Common myeloid progenitor, CD34-positive (primary cell): ENCODE data around the gene CHRNA7.
"Not testable (repeated sequence)": the region's sequence is repeated elsewhere in the genome, so short reads cannot be mapped to it uniquely, and the experiment has no call there.

Experiments
- CTCF ChIA-PET: fragments of 350-600 bp; sonication (Branson Sonifier 250); formaldehyde crosslinking; loops from one replicate; lab custom pipeline; 2021; ENCODE audit warnings: antibody characterized with exemption; lab: Charles Lee
- POLR2A ChIA-PET: fragments of 350-600 bp; sonication (Branson Sonifier 250); formaldehyde crosslinking; loops from one replicate; lab custom pipeline; 2021; ENCODE audit warnings: antibody characterized with exemption; lab: Charles Lee
- DNase-seq, 3 donors: peaks; one replicate each; pipeline versions ENCODE4 v3.0.0 to v3.0.0-alpha.2; 2013
- H3K27ac ChIP-seq, 2 experiments: 1 replicate in 1 of 2; 2 replicates in 1 of 2; pipeline ENCODE4 v1.7.0; 2013; ENCODE audit warnings: inconsistent platforms in 2 of 2, low read length in 2 of 2, mild to moderate bottlenecking in 2 of 2, low read depth in 1 of 2, moderate library complexity in 1 of 2; ENCODE audit not compliant: severe bottlenecking in 2 of 2, insufficient read depth in 1 of 2, poor library complexity in 1 of 2
- H3K27me3 ChIP-seq, 5 experiments: replicated peaks in 2 of 5; 1 replicate in 3 of 5; 2 replicates in 2 of 5; pipeline versions ENCODE4 v1.6.1 to v1.7.0; 2013; ENCODE audit warnings: low read length in 4 of 5, mild to moderate bottlenecking in 2 of 5, moderate library complexity in 2 of 5, inconsistent platforms in 1 of 5; ENCODE audit not compliant: insufficient read depth in 5 of 5, control insufficient read depth in 4 of 5
- H3K36me3 ChIP-seq, 4 experiments: 1 replicate in 2 of 4; 2 replicates in 2 of 4; pipeline versions ENCODE4 v1.6.1 to v1.7.0; 2013; ENCODE audit warnings: low read length in 3 of 4, control low read depth in 1 of 4, mild to moderate bottlenecking in 1 of 4; ENCODE audit not compliant: control insufficient read depth in 4 of 4, insufficient read depth in 4 of 4
- H3K4me1 ChIP-seq, 4 experiments: 1 replicate in 3 of 4; 2 replicates in 1 of 4; pipeline versions ENCODE4 v1.6.1 to v1.7.1; 2013; ENCODE audit warnings: low read length in 3 of 4, mild to moderate bottlenecking in 3 of 4, control low read depth in 1 of 4, inconsistent platforms in 1 of 4, moderate library complexity in 1 of 4; ENCODE audit not compliant: control insufficient read depth in 4 of 4, insufficient read depth in 4 of 4; ENCODE audit errors: control extremely low read depth in 1 of 4
- H3K4me3 ChIP-seq, 7 experiments: 1 replicate in 4 of 7; 2 replicates in 3 of 7; pipeline versions ENCODE4 v1.5.1 to v1.7.0; 2013; ENCODE audit warnings: mild to moderate bottlenecking in 7 of 7, low read length in 6 of 7, moderate library complexity in 6 of 7, inconsistent platforms in 2 of 7, low read depth in 2 of 7, control low read depth in 1 of 7; ENCODE audit not compliant: insufficient read depth in 4 of 7, control insufficient read depth in 1 of 7; ENCODE audit errors: extremely low read depth in 1 of 7
- H3K9me3 ChIP-seq, 5 experiments: 1 replicate in 4 of 5; 2 replicates in 1 of 5; pipeline versions ENCODE4 v1.6.1 to v1.7.1; 2013; ENCODE audit warnings: low read length in 4 of 5, mild to moderate bottlenecking in 2 of 5, inconsistent platforms in 1 of 5, low read depth in 1 of 5, moderate library complexity in 1 of 5; ENCODE audit not compliant: control insufficient read depth in 4 of 5, insufficient read depth in 2 of 5; ENCODE audit errors: control extremely low read depth in 1 of 5
- WGBS: methylation state at CpG from one replicate; pipeline ENCODE4 v1.1.5; 2013; ENCODE audit not compliant: insufficient coverage; 5-methylcytosine and 5-hydroxymethylcytosine counted together

CHRNA7 gene

GRCh38 chr15:32145512-32145911 lies 115.2 kb downstream of the CHRNA7 start:
- POLR2A ChIA-PET, result interaction anchor here (0.6 kb wide), 1 partner anchor 16 kb away, joined by 3 read pairs; no protein-coding TSS in a partner anchor
- H3K27me3 ChIP-seq, H3K4me3 ChIP-seq, H3K9me3 ChIP-seq, H3K36me3 ChIP-seq, CTCF ChIA-PET, H3K4me1 ChIP-seq, DNase-seq, H3K27ac ChIP-seq: not testable (repeated sequence)
- WGBS, result 100% methylated on average over 6 of the region's 10 CpGs

DNA sequence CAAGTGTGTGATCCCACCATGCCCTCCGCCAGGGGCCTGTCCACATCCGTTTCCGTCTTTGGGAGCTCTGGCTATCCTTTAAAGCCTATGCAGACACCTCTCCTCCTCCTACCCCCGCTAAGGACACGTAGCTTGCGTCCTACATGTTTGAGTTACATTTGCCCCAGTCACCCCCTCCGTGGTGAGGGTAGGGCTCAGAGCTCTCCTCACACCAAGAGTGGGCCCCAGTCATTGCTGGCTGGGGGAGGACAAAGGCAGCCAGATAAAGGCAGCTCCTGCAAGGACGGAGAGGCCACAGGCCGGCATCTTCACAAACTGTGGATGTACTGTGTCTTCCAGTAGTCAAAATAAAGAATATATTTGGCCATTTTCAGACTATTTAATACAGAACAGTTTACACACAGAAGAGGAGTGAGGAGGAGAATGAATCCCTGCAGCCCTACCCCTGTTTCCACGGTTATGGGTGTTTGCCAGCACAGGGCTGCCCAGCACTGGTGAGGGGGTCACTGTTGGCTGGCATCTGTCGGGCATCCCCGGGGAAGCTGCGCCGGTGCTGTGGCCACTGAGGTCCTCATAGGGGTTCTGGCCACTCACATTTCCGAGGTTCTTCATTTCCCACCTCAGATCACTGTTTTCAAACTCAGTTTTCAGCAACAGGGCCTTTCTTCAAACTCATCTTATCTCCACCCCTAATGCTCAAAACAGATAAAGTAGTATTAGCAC lies 118.7 kb downstream of the CHRNA7 start:
- Histone ChIP-seq H3K27ac (no peak overlapping the region), H3K4me1 (peaks cover 0 to 5% (median 0%) of the 10 kb centered on the region in 4 experiments), H3K36me3 (no peaks in the 10 kb centered on the region), H3K27me3 (peaks cover 0 to 5% (median 0%) of the 10 kb centered on the region in 5 experiments), H3K4me3 (no peak overlapping the region), H3K9me3 (no peaks in the 10 kb centered on the region)
- WGBS, result 97% methylated on average over 12 of the region's 15 CpGs
- DNase-seq, result no peak
- ChIA-PET CTCF (interaction anchor here (1.0 kb wide), 1 partner anchor 118 kb away, joined by 3 read pairs; no protein-coding TSS in a partner anchor), POLR2A (no interaction called here)

DNA sequence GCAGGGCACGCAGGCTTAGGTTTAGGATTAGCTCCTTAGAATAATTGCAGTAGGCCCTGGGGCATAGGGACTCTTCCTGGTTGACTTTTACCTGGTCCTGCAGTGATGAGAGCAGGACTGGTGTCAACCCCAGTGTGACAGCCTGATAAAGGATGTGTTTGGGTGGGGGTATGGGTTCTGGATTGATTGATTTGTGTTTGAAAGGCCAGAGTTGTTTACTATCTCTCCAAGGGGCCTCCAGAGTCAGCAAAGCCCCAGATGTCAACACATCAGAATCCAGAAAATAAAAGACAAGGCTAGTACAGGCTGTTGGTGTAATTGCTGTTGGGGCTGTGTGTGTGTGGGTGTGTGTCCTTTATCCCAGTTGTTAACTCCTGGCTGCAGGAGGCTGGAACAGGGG lies 122.3 kb downstream of the CHRNA7 start:
- Histone ChIP-seq H3K4me3 (no peak overlapping the region), H3K27me3 (peaks cover 0 to 5% (median 0%) of the 10 kb centered on the region in 5 experiments), H3K4me1 (peaks cover 0 to 5% (median 0%) of the 10 kb centered on the region in 4 experiments), H3K27ac (no peak overlapping the region), H3K36me3 (no peaks in the 10 kb centered on the region), H3K9me3 (no peaks in the 10 kb centered on the region)
- POLR2A ChIA-PET, result no interaction called here
- no peak for DNase-seq
- CTCF ChIA-PET, result interaction anchor here (0.8 to 1.5 kb wide), 2 partner anchors 110 to 123 kb away, joined by 4 to 5 read pairs; no protein-coding TSS in a partner anchor
- whole genome bisulfite sequencing, result 0% methylated on average over 1 of the region's 1 CpG

GRCh38 chr15:32153868-32154623 lies 123.7 kb downstream of the CHRNA7 start:
- H3K36me3 ChIP-seq, H3K27ac ChIP-seq, H3K4me3 ChIP-seq, H3K4me1 ChIP-seq, H3K27me3 ChIP-seq, H3K9me3 ChIP-seq, CTCF ChIA-PET, DNase-seq, POLR2A ChIA-PET: not testable (repeated sequence)
- WGBS, result no CpG with 5 or more reads among the region's 18 CpGs

- H3K36me3 ChIP-seq, H3K9me3 ChIP-seq, H3K4me1 ChIP-seq, H3K27ac ChIP-seq, CTCF ChIA-PET, H3K27me3 ChIP-seq, DNase-seq, POLR2A ChIA-PET, H3K4me3 ChIP-seq: not testable (repeated sequence)
- WGBS, result no CpG with 5 or more reads among the region's 2 CpGs
These were observed 131.8 kb downstream of the CHRNA7 start for GRCh38 chr15:32162143-32162542.

- POLR2A ChIA-PET, H3K27me3 ChIP-seq, DNase-seq, H3K4me1 ChIP-seq, H3K27ac ChIP-seq, H3K9me3 ChIP-seq, H3K4me3 ChIP-seq, CTCF ChIA-PET, H3K36me3 ChIP-seq: not testable (repeated sequence)
- no CpG with 5 or more reads among the region's 7 CpGs for WGBS
These were observed 133.8 kb downstream of the CHRNA7 start for GRCh38 chr15:32164065-32164464.

- WGBS, result no CpG with 5 or more reads among the region's 1 CpG
These were observed 134.4 kb downstream of the CHRNA7 start for GRCh38 chr15:32164747-32165146.

More at GRCh38 chr15:32164747-32165146, 134.4 kb downstream of the CHRNA7 start:
- H3K27ac ChIP-seq, POLR2A ChIA-PET, H3K4me1 ChIP-seq, CTCF ChIA-PET, DNase-seq, H3K36me3 ChIP-seq, H3K27me3 ChIP-seq, H3K4me3 ChIP-seq, H3K9me3 ChIP-seq: not testable (repeated sequence)
